ENCODE data around the gene ELAVL2.
"Not testable (repeated sequence)": the region's sequence is repeated elsewhere in the genome, so short reads cannot be mapped to it uniquely, and the experiment has no call there.

ELAVL2 gene

DNA sequence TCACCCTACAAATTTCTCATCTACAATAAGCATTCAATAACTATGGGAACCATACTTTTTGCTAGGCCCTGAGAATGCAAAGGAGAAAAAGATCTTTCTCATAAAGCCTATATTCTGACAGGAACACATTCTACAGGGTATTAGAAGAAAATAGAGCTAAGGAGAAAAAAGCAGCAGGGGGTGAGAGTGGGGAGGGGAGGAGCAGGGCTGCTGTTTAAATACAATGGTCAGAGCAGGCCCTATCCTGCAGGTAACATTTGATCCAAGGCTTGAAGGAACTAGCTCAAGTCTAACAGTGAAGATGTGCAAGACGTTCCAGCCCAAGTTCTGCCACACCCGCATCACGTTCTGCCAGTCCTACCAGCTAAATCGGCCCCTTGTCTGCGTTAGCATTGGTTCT is 89.7 kb downstream of the ELAVL2 start:
- TF ChIP-seq, protein P1, sequence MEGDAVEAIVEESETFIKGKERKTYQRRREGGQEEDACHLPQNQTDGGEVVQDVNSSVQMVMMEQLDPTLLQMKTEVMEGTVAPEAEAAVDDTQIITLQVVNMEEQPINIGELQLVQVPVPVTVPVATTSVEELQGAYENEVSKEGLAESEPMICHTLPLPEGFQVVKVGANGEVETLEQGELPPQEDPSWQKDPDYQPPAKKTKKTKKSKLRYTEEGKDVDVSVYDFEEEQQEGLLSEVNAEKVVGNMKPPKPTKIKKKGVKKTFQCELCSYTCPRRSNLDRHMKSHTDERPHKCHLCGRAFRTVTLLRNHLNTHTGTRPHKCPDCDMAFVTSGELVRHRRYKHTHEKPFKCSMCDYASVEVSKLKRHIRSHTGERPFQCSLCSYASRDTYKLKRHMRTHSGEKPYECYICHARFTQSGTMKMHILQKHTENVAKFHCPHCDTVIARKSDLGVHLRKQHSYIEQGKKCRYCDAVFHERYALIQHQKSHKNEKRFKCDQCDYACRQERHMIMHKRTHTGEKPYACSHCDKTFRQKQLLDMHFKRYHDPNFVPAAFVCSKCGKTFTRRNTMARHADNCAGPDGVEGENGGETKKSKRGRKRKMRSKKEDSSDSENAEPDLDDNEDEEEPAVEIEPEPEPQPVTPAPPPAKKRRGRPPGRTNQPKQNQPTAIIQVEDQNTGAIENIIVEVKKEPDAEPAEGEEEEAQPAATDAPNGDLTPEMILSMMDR (IDR thresholded peaks at IDR 0.05; ENCODE audit: extremely low read depth, missing control alignments): no peak

DNA sequence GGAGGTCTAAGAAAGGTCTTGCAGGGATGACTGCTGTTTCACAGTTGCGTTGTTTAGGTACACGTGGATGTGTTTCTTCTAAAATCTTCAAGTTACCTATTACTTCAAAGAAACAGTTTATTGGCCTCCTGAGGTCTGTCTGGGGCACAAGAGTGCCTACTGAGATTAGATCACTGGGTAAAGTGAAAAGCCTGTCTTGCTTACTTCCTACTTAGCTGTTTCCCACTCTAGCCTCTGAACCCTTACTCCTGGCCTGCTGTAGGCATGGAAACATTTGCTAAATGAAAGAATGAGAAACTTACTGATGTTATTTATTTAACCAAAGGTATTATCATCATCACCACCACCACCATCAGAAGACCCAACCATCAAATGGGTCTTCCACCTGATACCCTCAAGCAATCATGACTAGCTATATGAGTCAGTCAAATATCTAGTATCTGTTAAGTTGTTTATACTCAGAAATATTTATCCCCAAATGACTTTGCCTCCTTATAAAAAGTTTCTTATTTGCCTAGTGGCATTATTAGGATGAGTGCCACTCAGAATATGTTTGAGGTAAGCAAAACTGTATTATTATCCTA is 92.5 kb downstream of the ELAVL2 start:
- DNase-seq (ENCODE audit: low spot score): no peak
- TF ChIP-seq, protein P1 (IDR thresholded peaks at IDR 0.05; ENCODE audit: extremely low read depth, missing control alignments): no peak

More for the DNA sequence above, 89.7 kb downstream of the ELAVL2 start:
- DNase-seq (ENCODE audit: low spot score): no peak

DNA sequence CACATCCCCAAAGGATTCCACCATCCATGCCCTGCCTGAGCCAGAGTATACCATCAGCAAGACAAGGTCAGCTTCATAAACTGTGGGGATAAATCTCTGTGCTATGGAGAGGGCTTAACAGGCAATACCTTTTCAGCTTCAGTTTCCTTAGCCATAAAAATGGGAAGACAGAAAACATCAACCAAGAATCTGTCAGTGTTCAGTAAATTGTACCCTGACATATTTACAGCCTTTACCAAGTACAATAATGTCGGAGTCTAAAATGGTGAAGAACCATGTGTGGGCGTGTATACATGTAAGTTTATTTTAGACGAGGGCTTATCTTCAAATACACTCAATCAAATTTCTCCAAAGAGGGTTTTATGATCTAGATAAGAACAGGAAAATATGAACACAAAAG is 94.7 kb downstream of the ELAVL2 start:
- no peak for DNase-seq (ENCODE audit: low spot score)
- TF ChIP-seq, protein P1 (IDR thresholded peaks at IDR 0.05; ENCODE audit: extremely low read depth, missing control alignments): no peak

DNA sequence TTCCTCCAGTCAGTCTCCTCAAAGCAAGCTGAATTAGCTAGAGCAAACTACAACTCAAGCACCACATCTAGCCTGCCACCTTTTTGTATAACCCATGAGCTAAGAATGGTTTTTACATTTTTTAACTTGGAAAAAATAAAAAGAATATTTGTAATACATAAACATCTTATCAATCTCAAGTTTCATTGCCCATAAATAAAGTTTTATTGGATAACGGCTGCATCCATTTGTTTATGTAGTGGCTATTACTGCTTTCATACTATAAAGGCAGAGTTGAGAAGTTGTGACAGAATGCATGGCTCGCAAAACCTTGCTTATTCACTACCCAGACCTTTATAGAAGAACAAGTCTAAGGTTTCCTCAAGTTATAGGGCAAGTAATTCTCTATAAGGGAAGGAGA is 95.7 kb downstream of the ELAVL2 start:
- TF ChIP-seq, protein P1 (IDR thresholded peaks at IDR 0.05; ENCODE audit: extremely low read depth, missing control alignments): no peak
- no peak for DNase-seq (ENCODE audit: low spot score)

DNA sequence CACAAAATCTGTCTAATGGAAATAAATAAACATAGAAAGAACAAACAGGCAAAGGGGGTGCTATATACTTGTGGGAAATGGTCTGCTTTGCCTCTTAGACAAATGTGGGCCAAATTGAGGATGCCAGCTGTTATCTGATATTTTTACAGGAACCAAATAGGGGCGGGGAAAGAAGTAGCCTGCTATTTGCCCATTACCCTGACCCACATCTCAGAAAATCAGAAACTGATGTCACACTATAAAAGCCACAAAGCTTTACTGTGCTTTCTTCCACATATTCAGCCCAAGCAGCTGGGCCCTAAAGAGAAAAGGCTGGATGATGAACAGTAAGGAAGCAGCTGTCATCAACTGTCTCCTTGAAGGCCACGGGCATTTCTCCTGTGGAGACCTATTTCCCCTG is 97.3 kb downstream of the ELAVL2 start:
- DNase-seq (ENCODE audit: low spot score): no peak
- TF ChIP-seq, protein P1 (IDR thresholded peaks at IDR 0.05; ENCODE audit: extremely low read depth, missing control alignments): no peak

DNA sequence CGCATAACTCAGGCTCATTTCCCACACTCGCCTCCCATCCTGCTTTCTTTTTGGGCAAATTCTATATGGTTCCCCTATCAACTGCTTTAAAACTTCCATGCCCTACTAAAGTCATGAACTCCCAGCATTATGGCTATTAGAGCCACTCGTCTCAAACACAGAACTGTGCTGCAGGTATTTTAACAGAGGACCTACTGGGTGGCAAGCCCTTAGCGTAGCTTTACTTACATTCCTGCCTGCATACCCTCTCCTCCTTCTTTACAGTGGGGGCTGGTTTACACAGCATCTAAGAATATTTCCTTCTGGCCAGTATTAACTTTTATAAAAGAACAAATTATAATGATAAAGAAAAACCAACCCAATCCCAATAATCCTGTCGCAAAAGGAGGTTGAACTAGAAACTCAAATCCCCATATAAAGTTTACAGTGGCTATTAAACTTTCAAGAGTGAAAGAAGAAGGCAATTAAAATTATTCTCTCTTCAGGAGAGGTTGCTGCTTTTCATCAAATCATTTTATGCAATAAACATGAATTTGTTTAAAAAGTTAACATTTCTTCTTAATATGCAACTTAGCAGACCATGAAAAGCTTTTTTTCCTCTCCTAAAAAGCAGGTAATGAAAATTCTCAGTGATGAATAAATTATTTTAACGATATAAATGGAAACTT is 100.6 kb downstream of the ELAVL2 start:
- DNase-seq (ENCODE audit: low spot score): no peak
- TF ChIP-seq, protein P1 (IDR thresholded peaks at IDR 0.05; ENCODE audit: extremely low read depth, missing control alignments): no peak

DNA sequence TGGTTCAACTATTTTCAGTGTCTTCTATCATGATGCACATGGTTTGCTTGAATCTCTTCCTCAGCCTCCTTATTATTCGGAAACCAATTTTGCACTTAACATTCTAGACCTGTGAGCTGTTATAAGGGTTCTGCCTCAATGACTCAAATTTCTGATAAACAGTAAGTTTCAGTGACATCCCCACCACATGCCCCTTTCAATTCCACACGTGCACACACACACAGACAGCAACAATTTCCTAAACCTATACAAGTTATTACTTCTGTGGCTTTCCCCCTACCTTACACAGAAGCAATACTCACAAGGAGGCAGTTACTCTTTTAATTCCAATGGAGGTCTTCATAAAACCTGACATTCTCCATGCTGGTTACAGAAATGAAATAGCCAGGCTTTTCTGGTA is 102.4 kb downstream of the ELAVL2 start:
- TF ChIP-seq, protein P1 (IDR thresholded peaks at IDR 0.05; ENCODE audit: extremely low read depth, missing control alignments): no peak

DNA sequence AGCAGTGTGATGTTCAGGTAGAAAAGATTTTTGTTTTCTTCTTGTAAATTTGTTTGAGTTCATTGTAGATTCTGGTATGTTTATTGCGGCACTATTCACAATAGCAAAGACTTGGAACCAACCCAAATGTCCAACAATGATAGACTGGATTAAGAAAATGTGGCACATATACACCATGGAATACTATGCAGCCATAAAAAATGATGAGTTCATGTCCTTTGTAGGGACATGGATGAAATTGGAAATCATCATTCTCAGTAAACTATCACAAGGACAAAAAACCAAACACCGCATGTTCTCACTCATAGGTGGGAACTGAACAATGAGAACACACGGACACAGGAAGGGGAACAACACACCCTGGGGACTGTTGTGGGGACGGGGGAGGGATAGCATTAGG is 103.0 kb downstream of the ELAVL2 start:
- not testable (repeated sequence) for DNase-seq (ENCODE audit: low spot score)

More for the DNA sequence above, 102.4 kb downstream of the ELAVL2 start:
- no peak for DNase-seq (ENCODE audit: low spot score)
